ENCODE results near the gene FCN2. TPM values are rescaled to one million over a fixed set of nuclear protein-coding genes. Genes with fewer than 3 reads are reported as not detected.

The FCN2 gene
- total RNA-seq, 1 experiment from 2014 or later: not detected

DNA sequence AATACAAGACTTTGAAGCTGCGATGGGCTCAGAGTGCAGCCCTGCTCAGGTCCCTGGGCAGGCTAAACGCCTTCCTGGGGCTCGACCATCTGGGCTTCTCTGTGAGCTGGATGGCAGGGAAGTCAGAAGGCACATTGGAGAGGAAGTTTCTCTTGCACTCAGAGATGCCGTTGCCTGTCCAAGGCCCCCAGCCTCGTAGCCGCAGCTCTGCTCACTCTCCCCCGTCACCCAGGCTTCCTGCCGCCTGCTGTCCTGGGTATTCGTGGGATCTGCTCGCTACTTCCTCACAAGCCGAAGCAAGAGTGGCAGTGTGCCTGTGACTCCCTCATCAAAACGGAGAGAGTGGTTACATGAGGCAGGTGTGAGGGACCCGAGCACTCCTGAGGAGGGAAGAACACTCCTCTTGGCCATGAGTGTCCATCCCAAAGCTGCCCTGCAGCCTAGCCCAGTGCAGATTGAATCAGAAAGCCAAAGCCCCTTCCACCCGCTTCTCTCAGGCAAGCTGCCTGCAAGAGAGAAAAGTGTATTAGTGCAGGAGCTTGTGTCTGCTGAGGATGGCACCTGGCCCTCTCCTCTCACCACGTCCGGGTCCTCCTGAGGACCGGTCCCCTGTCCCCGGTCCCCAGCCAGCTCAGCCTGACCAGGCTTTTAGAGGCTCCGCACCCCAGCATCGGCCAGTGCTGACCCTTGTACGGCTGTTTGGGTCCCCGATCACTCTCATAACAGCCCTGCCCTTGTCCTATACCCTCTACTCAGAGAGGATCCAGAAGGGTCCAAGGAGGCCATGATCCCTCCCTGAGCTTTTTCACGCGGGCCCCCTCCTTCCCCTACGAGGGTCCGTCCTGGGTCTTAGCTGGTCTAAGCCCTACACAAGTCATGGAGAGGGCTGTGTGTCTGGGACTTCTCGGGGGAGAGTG, 7.3 kb downstream of the FCN2 start:
- ChIA-PET POLR2A (no interaction called here), RAD21 (ENCODE audit: low non-redundant PET in 1 of 2, low total read pairs in 2 of 2, uncharacterized antibody in 2 of 2, unreplicated experiment in 2 of 2) (no interaction called here), CTCF (no interaction called here)
- no peaks in the 10 kb centered on the region for H3K79me2 ChIP-seq (ENCODE audit: insufficient read depth, low read length)
- H3K4me2 ChIP-seq (ENCODE audit: low read length): no peak overlapping the region
- no peak for DNase-seq (ENCODE audit: low read depth, low spot score)
- no peaks in the 10 kb centered on the region for H4K20me1 ChIP-seq (ENCODE audit: insufficient read depth)
- H2AFZ ChIP-seq (ENCODE audit: low read depth, low read length, poor library complexity, severe bottlenecking): no peak overlapping the region
- no peaks in the 10 kb centered on the region for H3K9me3 ChIP-seq (ENCODE audit: control insufficient read depth in 1 of 2, insufficient read depth in 1 of 2, low read depth in 1 of 2, low read length in 2 of 2)
- no peaks in the 10 kb centered on the region for H3K4me1 ChIP-seq (ENCODE audit: control insufficient read depth in 1 of 2, insufficient read depth in 2 of 2, low read length in 2 of 2)
- H3K9me2 ChIP-seq (ENCODE audit: insufficient read depth): no peaks in the 10 kb centered on the region
- intact Hi-C loops (cut with micrococcal nuclease): no loop called here
- no TSS peak for BruUV-seq (replicated peaks)
- no peaks in the 10 kb centered on the region for H3K27me3 ChIP-seq (ENCODE audit: insufficient read depth, low read length)
- ATAC-seq: no peak
- TF ChIP-seq FOSL1 (IDR thresholded peaks at IDR 0.05; ENCODE audit: low read depth) (no peak), EZH2 (IDR thresholded peaks at IDR 0.05) (no peak), ZFX (IDR thresholded peaks at IDR 0.05) (no peak), TCF7L2 (IDR thresholded peaks at IDR 0.05; ENCODE audit: borderline replicate concordance, extremely low read depth, insufficient read depth, insufficient read length) (no peak), SRF (IDR thresholded peaks at IDR 0.05; ENCODE audit: low read depth) (no peak), CBX3 (IDR thresholded peaks at IDR 0.05; ENCODE audit: low read depth) (no peak), RAD21 (IDR thresholded peaks at IDR 0.05; ENCODE audit: low read depth) (no peak), JUND (IDR thresholded peaks at IDR 0.05) (no peak), SP1 (IDR thresholded peaks at IDR 0.05; ENCODE audit: low read depth) (no peak), ELF1 (IDR thresholded peaks at IDR 0.05; ENCODE audit: borderline replicate concordance, low read depth) (no peak), EZH2phosphoT487 (IDR thresholded peaks at IDR 0.05; ENCODE audit: borderline replicate concordance) (no peak), ZNF274 (IDR thresholded peaks at IDR 0.05; ENCODE audit: low read depth, low read length) (no peak)
- TF ChIP-seq, protein P1, sequence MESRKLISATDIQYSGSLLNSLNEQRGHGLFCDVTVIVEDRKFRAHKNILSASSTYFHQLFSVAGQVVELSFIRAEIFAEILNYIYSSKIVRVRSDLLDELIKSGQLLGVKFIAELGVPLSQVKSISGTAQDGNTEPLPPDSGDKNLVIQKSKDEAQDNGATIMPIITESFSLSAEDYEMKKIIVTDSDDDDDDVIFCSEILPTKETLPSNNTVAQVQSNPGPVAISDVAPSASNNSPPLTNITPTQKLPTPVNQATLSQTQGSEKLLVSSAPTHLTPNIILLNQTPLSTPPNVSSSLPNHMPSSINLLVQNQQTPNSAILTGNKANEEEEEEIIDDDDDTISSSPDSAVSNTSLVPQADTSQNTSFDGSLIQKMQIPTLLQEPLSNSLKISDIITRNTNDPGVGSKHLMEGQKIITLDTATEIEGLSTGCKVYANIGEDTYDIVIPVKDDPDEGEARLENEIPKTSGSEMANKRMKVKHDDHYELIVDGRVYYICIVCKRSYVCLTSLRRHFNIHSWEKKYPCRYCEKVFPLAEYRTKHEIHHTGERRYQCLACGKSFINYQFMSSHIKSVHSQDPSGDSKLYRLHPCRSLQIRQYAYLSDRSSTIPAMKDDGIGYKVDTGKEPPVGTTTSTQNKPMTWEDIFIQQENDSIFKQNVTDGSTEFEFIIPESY (IDR thresholded peaks at IDR 0.05; ENCODE audit: extremely low read depth, insufficient replicate concordance, low read length): no peak
- no peak overlapping the region for H3K4me3 ChIP-seq (replicated peaks in 1 of 2; ENCODE audit: low read depth in 1 of 2, low read length in 2 of 2)
- H3K36me3 ChIP-seq (ENCODE audit: control insufficient read depth in 1 of 2, insufficient read depth in 2 of 2, low read length in 2 of 2): no peaks in the 10 kb centered on the region
- H3K27ac ChIP-seq (ENCODE audit: low read depth, low read length): no peak overlapping the region
- H3K9ac ChIP-seq (ENCODE audit: low read length): no peak overlapping the region
